Stimulated activated CD8-positive, alpha-beta memory T cell treated with anti-CD3 and anti-CD28 coated beads, Interleukin-12 subunit alpha, Interleukin-12 subunit beta, amount 100 ng/mL, for 4 hours (primary cell): Measurements from ENCODE around the gene CENPS.
"Not testable (repeated sequence)": the region's sequence is repeated elsewhere in the genome, so short reads cannot be mapped to it uniquely, and the experiment has no call there.

Experiments
- DNase-seq: peaks from one replicate; pipeline ENCODE4 v3.0.0-alpha.2; 2020; ENCODE audit warnings: low read depth

CENPS gene

DNA sequence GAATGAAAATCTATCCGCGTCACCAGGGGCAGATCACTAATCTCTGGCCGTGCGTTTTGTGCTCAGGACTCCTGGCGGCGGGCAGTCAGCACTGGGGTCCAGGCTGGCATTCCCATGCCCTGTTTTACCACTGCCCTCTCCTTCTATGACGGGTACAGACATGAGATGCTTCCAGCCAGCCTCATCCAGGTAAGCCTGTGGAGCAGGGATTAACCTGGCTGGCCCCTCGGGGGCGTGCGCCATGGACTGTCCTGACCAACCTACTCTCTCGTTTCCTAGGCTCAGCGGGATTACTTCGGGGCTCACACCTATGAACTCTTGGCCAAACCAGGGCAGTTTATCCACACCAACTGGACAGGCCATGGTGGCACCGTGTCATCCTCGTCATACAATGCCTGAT, 10.9 kb upstream of the CENPS start:
- DNase-seq: no peak

DNA sequence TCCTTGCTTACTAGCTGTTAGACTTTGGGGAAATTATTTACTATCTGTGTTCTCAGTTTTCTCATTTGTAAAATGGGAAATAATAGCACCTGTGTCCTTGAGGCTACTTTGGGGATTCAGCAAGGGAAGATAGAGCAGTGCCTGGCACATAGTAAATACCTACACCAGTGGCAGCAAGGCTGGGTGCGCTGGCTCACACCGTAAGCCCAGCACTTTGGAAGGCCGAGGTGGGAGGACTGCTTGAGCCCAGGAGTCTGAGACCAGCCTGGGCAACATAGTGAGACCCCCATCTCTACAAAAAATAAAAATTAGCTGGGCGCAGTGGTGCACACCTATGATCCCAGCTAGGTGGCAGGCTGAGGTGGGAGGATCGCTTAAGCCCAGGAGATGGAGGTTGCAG, 8.6 kb upstream of the CENPS start:
- no peak for DNase-seq

DNA sequence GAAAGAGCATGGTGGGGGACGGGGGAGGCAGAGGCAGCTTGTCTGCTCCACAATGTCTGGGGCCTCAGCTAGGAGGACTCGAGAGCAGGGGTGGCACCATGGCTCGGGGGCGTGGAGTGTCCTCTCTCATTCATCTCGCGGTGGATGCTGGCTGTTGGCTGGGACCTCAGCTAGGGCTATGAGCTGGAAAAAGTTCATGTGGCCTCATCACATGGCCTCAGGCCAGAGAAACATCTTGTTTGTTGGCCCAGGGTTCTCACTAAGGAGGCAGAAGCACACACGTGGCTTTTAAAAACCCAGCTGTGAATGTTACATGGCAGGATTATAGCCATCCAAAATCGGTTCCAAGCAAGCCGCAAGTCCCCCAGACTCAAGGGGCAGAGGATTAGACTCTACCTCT, 6.2 kb upstream of the CENPS start:
- no peak for DNase-seq

DNA sequence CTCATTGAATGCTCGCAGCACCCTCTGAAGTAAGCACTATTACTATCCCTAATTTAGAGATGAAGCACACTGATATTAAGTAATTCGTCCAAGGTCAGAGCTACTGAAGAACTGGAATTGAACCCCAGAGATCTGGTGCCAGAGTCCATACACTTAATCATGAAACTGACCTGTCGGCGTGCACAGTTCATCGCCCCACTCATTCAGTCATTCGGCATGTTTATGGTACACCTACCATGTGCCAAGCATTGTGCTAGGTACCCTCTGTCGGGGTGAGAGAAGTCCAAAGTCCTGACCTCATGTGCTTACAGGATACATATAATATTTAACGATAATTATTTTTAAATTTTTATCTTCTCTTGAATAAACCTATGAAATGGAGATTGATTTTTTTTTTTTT, 5.6 kb upstream of the CENPS start:
- DNase-seq: no peak

DNA sequence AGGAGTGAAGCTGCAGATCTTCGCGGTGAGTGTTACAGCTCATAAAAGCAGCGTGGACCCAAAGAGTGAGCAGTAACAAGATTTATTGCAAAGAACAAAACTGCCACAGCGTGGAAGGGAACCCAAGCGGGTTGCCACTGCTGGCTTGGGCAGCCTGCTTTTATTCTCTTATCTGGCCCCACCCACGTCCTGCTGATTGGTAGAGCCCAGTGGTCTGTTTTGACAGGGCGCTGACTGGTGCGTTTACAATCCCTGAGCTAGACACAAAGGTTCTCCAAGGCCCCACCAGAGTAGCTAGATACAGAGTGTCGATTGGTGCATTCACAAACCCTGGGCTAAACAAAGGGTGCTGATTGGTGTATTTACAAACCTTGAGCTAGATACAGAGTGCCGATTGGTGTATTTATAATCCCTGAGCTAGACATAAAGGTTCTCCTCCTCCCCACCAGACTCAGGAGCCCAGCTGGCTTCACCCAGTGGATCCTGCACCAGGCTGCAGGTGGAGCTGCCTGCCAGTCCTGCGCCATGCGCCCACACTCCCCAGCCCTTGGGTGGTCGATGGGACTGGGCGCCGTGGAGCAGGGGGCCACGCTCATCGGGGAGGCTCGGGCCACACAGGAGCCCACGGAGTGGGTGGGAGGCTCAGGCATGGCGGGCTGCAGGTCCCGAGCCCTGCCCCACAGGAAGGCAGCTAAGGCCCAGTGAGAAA, 4.3 kb upstream of the CENPS start:
- DNase-seq: not testable (repeated sequence)

DNA sequence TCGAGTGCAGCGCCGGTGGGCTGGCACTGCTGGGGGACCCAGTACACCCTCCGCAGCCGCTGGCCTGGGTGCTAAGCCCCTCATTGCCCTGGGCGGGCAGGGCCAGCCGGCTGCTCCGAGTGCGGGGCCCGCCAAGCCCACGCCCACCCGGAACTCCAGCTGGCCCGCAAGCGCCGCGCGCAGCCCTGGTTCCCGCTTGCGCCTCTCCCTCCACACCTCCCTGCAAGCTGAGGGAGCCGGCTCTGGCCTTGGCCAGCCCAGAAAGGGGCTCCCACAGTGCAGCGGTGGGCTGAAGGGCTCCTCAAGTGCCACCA, 3.7 kb upstream of the CENPS start:
- DNase-seq: not testable (repeated sequence)

DNA sequence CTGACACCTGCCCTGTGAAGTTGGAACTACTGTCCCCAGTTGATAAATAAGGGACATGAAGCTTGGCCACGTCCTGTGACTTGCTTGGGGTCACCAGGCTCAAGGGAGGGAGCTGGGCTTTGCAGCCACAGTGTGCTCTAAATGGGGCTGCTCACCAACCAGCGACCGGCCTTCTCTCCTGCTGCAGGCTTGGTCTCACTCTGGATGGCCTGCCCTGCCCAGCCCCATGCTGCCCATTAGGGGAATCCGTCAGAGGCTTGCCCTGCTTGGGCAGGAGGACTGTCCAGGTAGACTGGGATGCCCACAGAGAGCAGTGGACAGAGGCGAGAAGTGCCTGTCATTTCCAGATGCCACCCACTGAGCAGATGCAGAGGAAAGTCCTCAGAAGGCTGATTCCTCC, 1.2 kb upstream of the CENPS start:
- DNase-seq: no peak

DNA sequence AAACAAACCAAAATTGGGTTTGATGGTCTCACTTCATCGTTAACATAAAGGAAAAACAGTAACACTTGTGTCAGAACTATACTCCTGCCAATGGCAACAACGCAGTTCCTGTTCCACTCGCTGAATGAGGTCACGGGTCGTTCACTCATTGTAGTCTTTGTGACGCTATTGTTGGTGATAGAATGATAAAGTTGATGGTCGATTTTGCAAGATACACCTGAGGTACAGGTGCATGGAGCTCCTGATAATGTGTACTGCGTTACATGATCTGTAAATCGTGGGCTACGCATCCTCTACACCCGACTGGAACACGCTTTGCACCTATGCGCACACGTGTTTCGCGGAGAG, 391 bp upstream of the CENPS start:
- no peak for DNase-seq

DNA sequence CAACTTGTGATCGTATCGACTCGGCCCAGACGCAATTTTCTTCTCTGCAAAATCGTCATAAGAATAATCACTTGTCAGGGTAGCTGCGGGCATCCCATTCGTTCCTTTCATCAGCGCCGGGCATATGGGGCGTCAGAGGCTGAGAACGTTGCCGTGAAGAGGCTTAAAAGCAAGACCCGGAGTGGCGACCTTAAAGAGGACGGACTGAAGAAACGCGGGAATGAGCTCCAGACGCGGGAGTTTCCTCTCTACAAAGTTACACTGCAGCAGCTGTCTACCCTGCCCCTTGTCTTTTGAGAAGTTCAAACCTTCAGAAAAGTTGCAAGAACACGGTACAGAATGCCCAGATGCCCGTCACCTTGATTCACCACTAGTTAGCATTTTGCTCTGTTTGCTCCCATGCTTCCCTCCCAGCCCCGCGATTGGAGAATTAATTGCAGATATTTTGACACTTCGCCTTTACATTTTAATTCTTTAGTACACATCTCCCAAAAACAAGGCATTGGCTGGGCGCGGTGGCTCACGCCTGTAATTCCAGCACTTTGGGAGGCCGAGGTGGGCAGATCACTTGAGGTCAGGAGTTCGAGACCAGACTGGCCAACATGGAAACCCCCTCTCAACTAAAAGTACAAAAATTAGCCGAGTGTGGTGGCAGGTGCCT, 967 bp downstream of the CENPS start:
- DNase-seq: no peak

DNA sequence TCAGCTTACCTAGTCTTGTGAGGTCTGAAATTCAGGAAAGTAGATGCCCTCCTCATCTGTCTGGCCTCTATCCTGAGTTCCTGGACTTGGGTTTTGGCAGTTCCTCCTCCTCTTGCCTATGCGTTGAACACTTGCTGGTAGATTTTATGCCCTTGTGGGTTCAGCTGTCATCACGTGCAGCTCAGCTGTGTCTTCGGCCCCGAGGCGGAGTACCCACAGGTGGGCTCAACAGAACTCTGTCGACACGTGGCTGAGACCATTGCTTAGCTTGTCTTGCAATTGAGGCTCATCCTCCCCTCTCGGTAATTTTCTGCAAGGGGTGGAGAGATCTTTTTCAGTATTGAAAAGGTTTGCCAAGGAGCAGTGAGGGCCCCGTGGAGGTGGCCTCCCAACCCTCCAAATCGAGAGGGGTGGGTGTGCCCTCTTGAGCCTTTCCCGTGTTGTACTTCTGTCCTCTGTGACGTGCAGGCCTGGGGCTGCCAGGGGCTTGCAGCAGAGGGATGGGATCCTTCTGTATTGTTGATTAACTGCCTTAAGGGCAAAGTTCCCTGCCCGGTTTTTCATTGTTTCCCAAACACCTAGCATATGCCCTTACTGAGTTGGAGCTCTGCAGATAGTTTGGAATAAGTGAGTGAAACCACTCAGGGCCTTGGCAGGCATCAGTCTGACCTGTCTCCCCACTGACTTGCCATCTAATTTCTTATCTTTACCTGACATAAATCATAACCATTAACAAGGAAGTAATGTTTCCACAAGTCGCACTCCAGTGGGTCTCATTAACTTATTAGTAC, 2.9 kb downstream of the CENPS start:
- no peak for DNase-seq

DNA sequence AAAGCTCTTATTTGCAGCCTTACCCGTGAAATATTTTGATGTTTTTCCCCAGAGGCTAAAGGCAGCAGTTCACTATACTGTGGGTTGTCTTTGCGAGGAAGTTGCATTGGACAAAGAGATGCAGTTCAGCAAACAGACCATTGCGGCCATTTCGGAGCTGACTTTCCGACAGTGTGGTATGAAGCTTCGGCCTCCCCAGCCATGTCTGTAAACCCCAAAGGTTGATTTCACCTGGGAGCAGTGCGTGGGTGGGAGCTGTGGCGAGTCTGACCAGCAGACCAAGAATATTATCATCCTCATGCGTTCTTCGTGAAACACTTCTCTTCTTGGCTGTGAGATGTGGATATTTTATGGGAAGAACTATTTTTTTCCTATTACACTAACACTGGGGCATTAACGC, 3.6 kb downstream of the CENPS start:
- DNase-seq: no peak

DNA sequence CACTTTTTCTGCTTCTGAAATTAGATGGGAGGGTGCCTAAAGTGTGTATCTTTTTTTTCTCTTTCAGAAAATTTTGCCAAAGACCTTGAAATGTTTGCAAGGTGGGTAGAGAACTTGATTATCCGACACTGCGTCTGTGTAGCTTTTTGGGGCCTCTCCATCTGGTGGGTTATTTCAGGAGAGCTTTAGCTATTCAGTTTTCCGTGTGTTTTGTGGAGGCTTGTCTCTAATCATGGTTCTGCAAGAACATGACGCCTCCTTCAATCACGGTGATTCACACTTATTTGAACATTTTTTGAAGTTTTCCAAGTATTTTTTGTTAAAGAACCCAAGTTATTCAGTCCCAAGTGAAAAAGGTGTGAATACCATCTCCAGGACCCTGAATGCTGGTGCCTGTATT, 4.4 kb downstream of the CENPS start:
- DNase-seq: no peak

DNA sequence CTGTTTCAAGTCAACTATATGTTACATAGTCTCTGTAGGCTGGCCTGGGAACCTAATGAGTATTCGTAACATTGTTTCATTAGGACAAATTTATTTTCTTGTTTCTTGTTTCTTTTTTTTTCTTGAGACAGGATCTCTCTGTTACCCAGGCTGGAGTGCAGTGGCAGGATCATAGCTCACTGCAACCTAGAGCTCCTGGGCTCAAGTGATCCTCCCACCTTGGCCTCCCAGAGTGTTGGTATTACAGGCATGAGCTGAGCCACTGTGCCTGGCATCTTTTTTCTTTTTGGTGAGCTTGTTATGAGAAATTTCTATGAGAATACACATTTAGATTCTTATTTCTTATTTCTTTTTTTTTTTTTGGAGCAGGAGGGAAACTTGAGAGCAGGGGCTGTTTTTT, 6.8 kb downstream of the CENPS start:
- no peak for DNase-seq

DNA sequence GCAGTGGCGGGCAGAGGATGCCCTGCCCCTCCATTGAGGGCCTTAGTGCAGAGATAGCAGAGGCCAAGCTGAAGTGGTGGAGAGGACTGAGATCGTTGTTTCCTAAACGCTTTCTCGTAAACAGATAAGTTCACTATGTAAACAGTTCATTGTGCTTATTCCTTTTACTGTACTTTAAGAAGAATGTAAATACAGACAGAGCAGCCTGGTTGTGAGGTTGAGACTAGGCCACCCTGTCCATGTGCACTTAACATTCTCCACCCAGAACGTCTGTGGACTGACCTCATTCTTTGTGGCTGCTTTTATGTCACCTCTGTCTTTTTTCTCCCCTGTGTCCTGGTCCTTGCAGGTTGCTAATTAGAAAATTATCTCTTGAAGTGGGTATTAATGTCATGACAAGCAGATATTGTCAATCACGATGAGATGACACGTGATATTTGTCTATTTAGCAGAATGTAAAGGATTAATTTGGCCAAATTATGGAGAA, 8.5 kb downstream of the CENPS start:
- no peak for DNase-seq

DNA sequence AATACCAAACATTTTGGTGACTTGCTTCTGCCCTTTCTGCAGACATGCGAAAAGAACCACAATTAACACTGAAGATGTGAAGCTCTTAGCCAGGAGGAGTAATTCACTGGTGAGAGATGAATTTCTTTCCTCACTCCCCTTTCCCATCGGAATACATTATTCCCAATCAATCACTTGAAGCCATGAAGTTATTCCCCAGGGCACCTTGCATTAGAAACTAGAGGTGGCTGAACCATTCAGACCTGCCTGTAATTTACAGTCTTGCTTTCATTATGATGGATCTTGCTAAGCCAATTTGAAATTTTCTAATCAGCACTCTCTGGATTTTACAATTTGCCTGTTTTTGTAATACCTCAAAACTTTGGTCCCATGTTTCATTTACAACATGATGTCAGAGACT, 10.1 kb downstream of the CENPS start:
- no peak for DNase-seq

DNA sequence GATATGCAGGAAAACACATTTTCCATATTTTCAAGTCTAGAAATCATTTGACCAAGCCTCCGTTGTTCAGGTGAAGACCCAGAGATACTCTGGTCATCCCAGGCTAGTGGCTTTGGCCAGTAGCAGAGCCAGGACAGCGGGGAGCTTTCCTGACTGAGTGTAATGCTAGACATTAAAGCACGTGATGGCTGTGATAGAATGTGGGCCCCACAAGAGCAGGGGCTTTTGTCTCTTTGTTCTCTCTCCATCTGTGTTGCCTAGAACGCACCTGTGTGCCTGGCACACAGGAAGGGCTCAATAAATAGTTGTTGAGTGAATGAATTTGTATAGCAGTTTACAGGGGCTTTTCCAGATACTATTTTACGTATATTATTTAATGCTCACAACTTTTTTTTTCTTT, 10.6 kb downstream of the CENPS start:
- DNase-seq: no peak

DNA sequence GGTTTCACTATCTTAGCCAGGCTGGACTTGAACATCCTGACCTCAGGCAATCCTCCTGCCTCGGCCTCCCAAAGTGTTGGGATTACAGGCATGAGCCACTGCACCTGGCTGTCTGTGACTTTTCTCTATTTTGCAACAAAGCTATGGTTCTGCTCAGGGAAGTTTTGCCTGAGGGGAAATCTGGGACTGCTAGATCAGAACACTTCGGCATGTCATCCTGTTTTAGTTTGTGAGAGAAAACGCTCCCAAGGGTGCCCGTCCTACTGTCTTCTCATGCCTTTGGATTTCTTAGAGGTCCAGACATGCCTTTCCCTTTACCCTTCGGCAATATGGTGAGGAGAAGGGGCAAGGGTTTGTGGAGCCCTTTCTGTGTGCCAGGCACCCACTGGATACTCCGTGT, 14.0 kb downstream of the CENPS start:
- no peak for DNase-seq

DNA sequence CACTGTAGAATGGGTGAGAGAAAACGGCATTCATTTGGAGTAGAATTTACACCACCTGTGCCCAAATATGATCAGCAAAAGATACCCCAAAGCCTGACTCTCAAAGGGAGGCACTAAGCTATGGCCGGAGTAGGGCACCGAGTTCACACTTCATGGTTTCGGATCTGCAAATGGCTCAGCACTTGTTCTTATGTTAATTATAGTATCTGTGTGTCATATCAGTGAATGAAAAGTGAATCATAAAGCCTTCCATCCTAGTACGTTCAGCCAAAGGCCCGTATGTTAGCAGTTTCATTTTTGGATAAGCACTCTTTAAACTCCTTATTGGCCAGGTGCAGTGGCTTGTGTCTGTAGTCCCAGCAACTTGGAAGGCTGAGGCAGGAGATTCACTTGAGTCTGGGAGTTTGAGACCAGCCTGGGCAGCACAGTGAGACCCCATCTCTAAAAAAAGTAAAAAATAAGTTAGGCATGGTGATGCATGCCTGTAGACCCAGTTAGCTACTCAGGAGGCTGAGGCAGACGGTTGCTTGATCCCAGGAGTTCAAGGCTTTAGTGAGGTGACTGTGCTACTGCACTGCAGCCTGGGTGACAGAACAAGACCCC, 14.7 kb downstream of the CENPS start:
- no peak for DNase-seq

DNA sequence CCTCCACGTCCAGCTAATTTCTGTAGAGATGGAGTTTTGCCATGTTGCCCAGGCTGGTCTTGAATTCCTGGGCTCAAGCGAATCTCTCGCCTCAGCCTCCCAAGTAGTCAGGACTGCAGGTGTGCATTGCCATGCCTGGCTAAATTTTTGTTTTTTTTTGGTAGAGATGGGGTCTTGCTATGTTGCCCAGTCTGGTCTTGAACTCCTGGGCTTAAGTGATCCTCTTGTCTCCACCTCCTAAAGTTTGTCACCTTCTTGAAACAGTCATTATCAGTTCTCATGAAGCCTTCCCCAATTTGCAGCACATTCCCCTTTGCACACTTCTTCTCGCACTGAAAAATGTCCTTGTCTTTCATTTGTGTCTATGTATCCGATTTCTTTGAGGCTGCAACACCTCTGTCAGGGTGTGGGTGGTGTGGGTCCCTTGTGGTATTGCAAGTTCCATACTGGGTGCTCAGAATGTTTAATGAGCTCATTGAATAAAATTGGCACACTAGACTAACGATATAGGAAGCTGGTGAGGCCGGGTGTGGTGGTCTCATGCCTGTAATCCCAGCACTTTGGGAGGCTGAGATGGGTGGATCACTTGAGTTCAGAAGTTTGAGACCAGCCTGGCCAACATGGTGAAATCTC, 16.7 kb downstream of the CENPS start:
- no peak for DNase-seq

DNA sequence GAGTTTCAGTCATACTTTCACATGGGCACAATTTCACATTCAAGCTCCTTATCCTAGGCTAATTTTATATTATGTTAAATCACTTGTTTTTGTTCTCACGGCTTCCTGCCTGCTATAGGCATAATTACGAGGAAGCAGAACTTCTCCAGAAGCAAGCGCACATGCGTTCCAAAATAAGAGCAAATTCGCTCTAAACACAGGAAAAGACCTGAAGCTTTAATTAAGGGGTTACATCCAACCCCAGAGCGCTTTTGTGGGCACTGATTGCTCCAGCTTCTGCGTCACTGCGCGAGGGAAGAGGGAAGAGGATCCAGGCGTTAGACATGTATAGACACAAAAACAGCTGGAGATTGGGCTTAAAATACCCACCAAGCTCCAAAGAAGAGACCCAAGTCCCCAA, 19.5 kb downstream of the CENPS start, which contains the start of gene CORT:
Gene CORT (plus strand): TSS at position 281 of the 400 bp plus-strand sequence. CDS start 193 bp downstream, outside the sequence.
- no peak for DNase-seq

DNA sequence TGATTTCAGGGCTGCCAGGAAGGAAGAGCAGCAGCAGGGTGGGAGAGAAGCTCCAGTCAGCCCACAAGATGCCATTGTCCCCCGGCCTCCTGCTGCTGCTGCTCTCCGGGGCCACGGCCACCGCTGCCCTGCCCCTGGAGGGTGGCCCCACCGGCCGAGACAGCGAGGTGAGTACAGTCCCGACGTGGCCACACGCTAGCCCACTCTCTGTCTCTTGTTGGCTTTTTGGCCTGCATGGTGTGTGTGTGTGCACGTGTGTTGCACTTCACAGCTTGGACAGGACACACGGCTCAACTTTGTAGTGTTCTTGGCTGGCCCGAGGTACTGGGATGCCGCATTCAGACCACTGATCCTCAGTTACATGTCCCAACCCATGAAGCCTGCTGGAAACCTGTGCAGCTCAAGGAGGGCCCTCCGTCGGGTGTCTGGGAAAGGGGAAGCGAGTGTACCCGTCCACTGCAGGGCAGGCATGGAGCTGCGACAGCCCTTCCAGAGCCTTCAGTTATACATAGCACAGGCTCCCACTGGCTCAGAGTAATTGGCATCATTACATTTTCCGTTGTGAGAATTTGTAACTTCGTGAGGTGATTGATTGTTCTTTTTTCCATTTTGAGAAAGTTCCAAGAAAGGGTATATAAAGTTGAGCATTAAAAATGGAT, 20.1 kb downstream of the CENPS start:
- DNase-seq: no peak

DNA sequence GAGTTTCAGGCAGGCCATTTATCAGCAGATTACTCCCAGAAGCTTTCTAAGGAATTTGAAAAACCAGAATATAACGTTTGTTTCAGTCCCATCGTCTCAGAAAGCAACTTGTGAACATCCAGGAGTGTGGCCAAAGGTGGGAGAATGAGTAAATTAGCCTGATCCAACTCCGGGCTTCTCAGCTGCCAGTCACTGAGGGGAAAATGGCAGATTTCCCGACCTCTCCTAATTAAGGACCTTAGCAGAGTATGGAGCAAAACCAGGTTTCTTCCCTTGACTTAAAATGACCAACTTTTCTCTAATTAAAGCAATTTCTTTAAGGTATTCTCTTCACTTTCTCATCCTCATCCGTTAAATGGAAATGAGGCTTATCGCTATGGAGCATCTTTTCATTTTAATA, 20.6 kb downstream of the CENPS start:
- DNase-seq: no peak
